Psoas muscle (tissue), 8 donors: ENCODE data around the gene SCYL3. TPM values are rescaled to one million over a fixed set of nuclear protein-coding genes. Genes with fewer than 3 reads are reported as not detected.
"Not testable (repeated sequence)": the region's sequence is repeated elsewhere in the genome, so short reads cannot be mapped to it uniquely, and the experiment has no call there.

Source experiments
- ATAC-seq, 4 donors: fragments of 200-7000 bp; cut with Tn5 transposase; one replicate each; pipeline ENCODE4 v1.9.1; 2020; ENCODE audit warnings: moderate library complexity in 3 of 4, mild to moderate bottlenecking in 2 of 4
- DNase-seq, 2 donors: peaks; one replicate each; pipeline ENCODE4 v3.0.0-alpha.2; 2020
- H3K27ac ChIP-seq: fragments of 200-600 bp; one replicate; pipeline ENCODE4 v1.8.0; 2022
- H3K27me3 ChIP-seq, 3 donors: fragments of 200-600 bp in 1 of 3; one replicate each; pipeline versions ENCODE4 v1.6.1 to v1.8.0; 2013 to 2022; ENCODE audit warnings: low read length in 2 of 3, mild to moderate bottlenecking in 2 of 3, moderate library complexity in 1 of 3; ENCODE audit not compliant: insufficient read depth in 3 of 3
- H3K36me3 ChIP-seq, 2 donors: fragments of 200-600 bp in 1 of 2; one replicate each; pipeline versions ENCODE4 v1.6.1 to v1.8.0; 2013 to 2022; ENCODE audit warnings: low read depth in 1 of 2, mild to moderate bottlenecking in 1 of 2, moderate library complexity in 1 of 2; ENCODE audit not compliant: insufficient read depth in 1 of 2
- H3K4me1 ChIP-seq: fragments of 200-600 bp; one replicate; pipeline ENCODE4 v1.8.0; 2022
- H3K4me3 ChIP-seq: fragments of 200-600 bp; one replicate; pipeline ENCODE4 v1.8.0; 2022; ENCODE audit warnings: mild to moderate bottlenecking
- H3K9me3 ChIP-seq: fragments of 200-600 bp; one replicate; pipeline ENCODE4 v1.8.0; 2022
- CTCF ChIP-seq: fragments of 200-600 bp; IDR thresholded peaks from one replicate; pipeline ENCODE4 v1.8.0; 2022; ENCODE audit warnings: antibody characterized with exemption
- WGBS, 3 donors: extraction: QIAGEN DNeasy Blood & Tissue Kit; methylation state at CpG; one replicate each; pipeline versions ENCODE4 v1.1.6 to v1.1.7; 2013; 5-methylcytosine and 5-hydroxymethylcytosine counted together
- intact Hi-C, 2 donors: fragments of 100-400 bp; cut with DNase I; formaldehyde crosslinking; loops; one replicate each; pipeline versions ENCODE4 v1.11.0 to v1.14.2; 2022
- polyA plus RNA-seq, 3 donors: library from polyadenylated mRNA; stranded (reverse); fragments of 200-250 nt; gene quantifications; one replicate each; pipeline ENCODE4 v1.2.3, GENCODE V29; 2013
- total RNA-seq, 4 donors: library from RNA; stranded (reverse); fragmentation: NEBNext Ultra II Directional in 2 of 4; extraction: Animal tissue kit (Norgen Biotek cat#: 25700) in 2 of 4; gene quantifications; one replicate each; pipeline versions ENCODE4 v1.2.1 to v1.2.4, GENCODE V29; 2021 to 2023
- donor health status: healthy with polysubstance abuse.
- donor health status: DM: no; HTN: no; CAD: no; lungs with moderate emphysema.
- donor health status: Bipolar disorder and iron deficiency.
- donor health status: healthy.
- donor health status: DM: yes; HTN: yes; CAD: no.
- donor health status: DM: no; HTN: no; CAD: no.
- donor health status: DM: no; HTN: no; CAD: no.
- donor health status: DM: yes; HTN: yes; CAD: no.

Gene SCYL3
- total and polyA plus RNA-seq, 7 donors: 6.0 to 15.7 (median 7.5) TPM

- Histone ChIP-seq H3K27me3 (no peaks in the 10 kb centered on the region), H3K27ac (no peak overlapping the region), H3K36me3 (peaks cover 2 to 99% of the 10 kb centered on the region in 2 donors), H3K4me1 (no peaks in the 10 kb centered on the region), H3K4me3 (no peak overlapping the region), H3K9me3 (no peaks in the 10 kb centered on the region)
- DNase-seq (no peak), ATAC-seq (no peak)
- no peak for TF ChIP-seq CTCF
- intact Hi-C loops: loop anchor here in 1 of 2 donors (5.0 kb wide), 1 partner anchor 47 kb away; no protein-coding TSS in a partner anchor
- WGBS, 3 donors: 40 to 57% (median 43%) methylated on average over 1 of the region's 1 CpG
Measured at GRCh38 chr1:169869426-169869825, 24.3 kb downstream of the SCYL3 start.

- ATAC-seq: no peak
Measured at GRCh38 chr1:169868978-169869377, 24.7 kb downstream of the SCYL3 start.

GRCh38 chr1:169867012-169867675 is 26.6 kb downstream of the SCYL3 start:
- DNase-seq: no peak
- ATAC-seq: no peak
- Histone ChIP-seq H3K36me3 (peaks cover 7 to 99% of the 10 kb centered on the region in 2 donors), H3K27me3 (no peaks in the 10 kb centered on the region), H3K4me1 (no peaks in the 10 kb centered on the region), H3K9me3 (no peaks in the 10 kb centered on the region), H3K27ac (no peak overlapping the region), H3K4me3 (no peak overlapping the region)
- intact Hi-C loops: loop anchor here in 1 of 2 donors (5.0 kb wide), 1 partner anchor 45 kb away; no protein-coding TSS in a partner anchor
- 75 to 79% (median 77%) methylated on average over 4 of the region's 4 CpGs for WGBS, 3 donors
- no peak for TF ChIP-seq CTCF

More at GRCh38 chr1:169868978-169869377, 24.7 kb downstream of the SCYL3 start:
- Histone ChIP-seq H3K4me1 (no peaks in the 10 kb centered on the region), H3K27ac (no peak overlapping the region), H3K4me3 (no peak overlapping the region), H3K36me3 (peaks cover 7 to 99% of the 10 kb centered on the region in 2 donors), H3K9me3 (no peaks in the 10 kb centered on the region), H3K27me3 (no peaks in the 10 kb centered on the region)
- WGBS, 3 donors: 90 to 95% (median 95%) methylated on average over 2 of the region's 2 CpGs
- no peak for TF ChIP-seq CTCF
- DNase-seq: no peak
- intact Hi-C loops: loop anchor here in 1 of 2 donors (5.0 kb wide), 1 partner anchor 47 kb away; no protein-coding TSS in a partner anchor

- no peak for ATAC-seq
- Histone ChIP-seq H3K4me1 (no peaks in the 10 kb centered on the region), H3K27me3 (no peaks in the 10 kb centered on the region), H3K4me3 (no peak overlapping the region), H3K27ac (no peak overlapping the region), H3K36me3 (peaks cover 10 to 100% of the 10 kb centered on the region in 2 donors), H3K9me3 (no peaks in the 10 kb centered on the region)
- no peak for TF ChIP-seq CTCF
- WGBS, 3 donors: 85 to 94% (median 86%) methylated on average over 2 of the region's 2 CpGs
- intact Hi-C loops: loop anchor here in 1 of 2 donors (5.0 kb wide), 1 partner anchor 44 kb away; no protein-coding TSS in a partner anchor
- DNase-seq: no peak
Measured at GRCh38 chr1:169866577-169866976, 27.1 kb downstream of the SCYL3 start.

GRCh38 chr1:169864531-169864930 is 29.2 kb downstream of the SCYL3 start:
- H3K4me1 ChIP-seq, H3K27me3 ChIP-seq, intact Hi-C loops, ATAC-seq, H3K9me3 ChIP-seq, DNase-seq, H3K27ac ChIP-seq, H3K4me3 ChIP-seq: not testable (repeated sequence)
- 91 to 96% (median 93%) methylated on average over 10 of the region's 10 CpGs for WGBS, 3 donors
- H3K36me3 ChIP-seq: peaks cover 15 to 100% of the 10 kb centered on the region in 2 donors
